Keratinocyte (primary cell): Measurements from ENCODE around the gene KRR1. TPM values are rescaled to one million over a fixed set of nuclear protein-coding genes. Genes with fewer than 3 reads are reported as not detected.

Source experiments
- DNase-seq: peaks from one replicate; pipeline ENCODE4 v3.0.0-alpha.2; 2011; ENCODE audit warnings: low read depth, missing footprints, low spot score
- FAIRE-seq: peaks from 2 replicates; lab custom pipeline; 2011; peaks lifted over from hg19 to GRCh38; lab: Jason Lieb, UNC
- H2AFZ ChIP-seq: 2 replicates; pipeline ENCODE4 v1.6.0; 2012; ENCODE audit warnings: low read length, control low read depth, inconsistent platforms; ENCODE audit not compliant: control insufficient read depth
- H3K27ac ChIP-seq: 2 replicates; pipeline ENCODE4 v1.5.1; 2011; ENCODE audit warnings: low read length; ENCODE audit not compliant: control insufficient read depth, insufficient read depth
- H3K27me3 ChIP-seq: 3 replicates; pipeline ENCODE4 v1.6.0; 2011; ENCODE audit warnings: low read length; ENCODE audit not compliant: control insufficient read depth, insufficient read depth; ENCODE audit errors: extremely low read depth
- H3K36me3 ChIP-seq, 2 experiments: 2 replicates in 1 of 2; 3 replicates in 1 of 2; pipeline ENCODE4 v1.5.1; 2011; ENCODE audit warnings: low read length in 2 of 2, mild to moderate bottlenecking in 1 of 2; ENCODE audit not compliant: control insufficient read depth in 2 of 2, insufficient read depth in 2 of 2; ENCODE audit errors: extremely low read depth in 1 of 2
- H3K4me1 ChIP-seq: 3 replicates; pipeline ENCODE4 v1.5.1; 2011; ENCODE audit warnings: low read length; ENCODE audit not compliant: control insufficient read depth, insufficient read depth; ENCODE audit errors: extremely low read depth
- H3K4me2 ChIP-seq: 3 replicates; pipeline ENCODE4 v1.6.0; 2011; ENCODE audit warnings: low read depth, low read length; ENCODE audit not compliant: control insufficient read depth, insufficient read depth; ENCODE audit errors: extremely low read depth
- H3K4me3 ChIP-seq, 3 experiments: fragments of 200-600 bp in 1 of 3; sonication (generic) in 1 of 3; 2 replicates in 2 of 3; 3 replicates in 1 of 3; pipeline ENCODE4 v1.5.1; 2011 to 2016; ENCODE audit warnings: low read length in 3 of 3, mild to moderate bottlenecking in 3 of 3, control low read depth in 2 of 3, inconsistent platforms in 1 of 3, low read depth in 1 of 3, mixed read lengths in 1 of 3, mixed run types in 1 of 3, moderate library complexity in 1 of 3; ENCODE audit not compliant: control insufficient read depth in 2 of 3, insufficient read depth in 2 of 3; ENCODE audit errors: extremely low read depth in 1 of 3
- H3K79me2 ChIP-seq: 2 replicates; pipeline ENCODE4 v1.6.0; 2012; ENCODE audit warnings: low read length; ENCODE audit not compliant: control insufficient read depth, insufficient read depth
- H3K9ac ChIP-seq: 3 replicates; pipeline ENCODE4 v1.6.0; 2011; ENCODE audit warnings: low read length; ENCODE audit not compliant: control insufficient read depth, insufficient read depth; ENCODE audit errors: extremely low read depth
- H3K9me1 ChIP-seq: 3 replicates; pipeline ENCODE4 v1.6.0; 2011; ENCODE audit warnings: low read length; ENCODE audit not compliant: control insufficient read depth, insufficient read depth; ENCODE audit errors: extremely low read depth
- H3K9me3 ChIP-seq: 2 replicates; pipeline ENCODE4 v1.5.1; 2012; ENCODE audit warnings: low read depth, low read length; ENCODE audit not compliant: control insufficient read depth
- H4K20me1 ChIP-seq: 3 replicates; pipeline ENCODE4 v1.6.0; 2011; ENCODE audit warnings: low read length; ENCODE audit not compliant: control insufficient read depth, insufficient read depth; ENCODE audit errors: extremely low read depth
- CTCF ChIP-seq, 3 experiments: IDR thresholded peaks in 1 of 3; conservative IDR thresholded peaks in 1 of 3; optimal IDR thresholded peaks in 1 of 3; 2 replicates in 2 of 3; 3 replicates in 1 of 3; pipeline versions ENCODE3 to v1.5.1; 2011; ENCODE audit warnings: low read length in 3 of 3, mild to moderate bottlenecking in 3 of 3, moderate library complexity in 2 of 3, control low read depth in 1 of 3, inconsistent platforms in 1 of 3; ENCODE audit not compliant: insufficient read depth in 2 of 3; ENCODE audit errors: extremely low read depth in 1 of 3
- EZH2 ChIP-seq: IDR thresholded peaks from one replicate; pipeline ENCODE4 v1.6.1; 2012; ENCODE audit warnings: inconsistent platforms, mild to moderate bottlenecking, low read length, moderate library complexity
- dilution Hi-C: fragments of 300-500 bp; cut with MboI; formaldehyde crosslinking; loops from one replicate; pipeline ENCODE4 v1.7.0; 2020; ENCODE audit warnings: low sequenced_read_pairs; ENCODE audit not compliant: extremely low pct_ligation_motif_present
- polyA plus RNA-seq, 5 experiments: library from polyadenylated mRNA; depleted of rRNA in 3 of 5; stranded (reverse) in 3 of 5; stranded (forward) in 1 of 5; unstranded in 1 of 5; fragments of >200 nt; gene quantifications; 1 replicate in 1 of 5; 2 replicates in 3 of 5; 3 replicates in 1 of 5; pipeline versions ENCODE4 v1.2.1 to v1.2.3, GENCODE V29; 2011 to 2012; ENCODE audit warnings: missing spikeins in 2 of 5, low read depth in 1 of 5, low replicate concordance in 1 of 5

KRR1 gene
- polyA plus RNA-seq, 1 donor (not counting 4 experiments of a cell fraction or from before 2014, with no cell fraction given) = 74.7 TPM

- Histone ChIP-seq H2AFZ (no peak overlapping the region), H3K27me3 (no peaks in the 10 kb centered on the region), H3K9me1 (no peaks in the 10 kb centered on the region), H3K4me2 (peak overlapping the region; percentile 28), H3K9ac (no peak overlapping the region), H4K20me1 (no peaks in the 10 kb centered on the region), H3K4me3 (no peak overlapping the region), H3K27ac (no peak overlapping the region), H3K4me1 (peaks cover 15% of the 10 kb centered on the region), H3K36me3 (no peaks in the 10 kb centered on the region), H3K9me3 (no peaks in the 10 kb centered on the region), H3K79me2 (no peaks in the 10 kb centered on the region)
- TF ChIP-seq EZH2 (no peak), CTCF (optimal IDR thresholded peaks at IDR 0.05 in 1 of 3, IDR thresholded peaks at IDR 0.05 in 1 of 3, conservative IDR thresholded peaks at IDR 0.05 in 1 of 3; ENCODE audit: extremely low read depth in 1 of 3, insufficient read depth in 2 of 3, low read length in 3 of 3) (no peak)
- FAIRE-seq (no peak), DNase-seq (no peak)
- dilution Hi-C loops = no loop called here
Observed at GRCh38 chr12:75489187-75489586, 22.2 kb downstream of the KRR1 start.

GRCh38 chr12:75488553-75488952, 22.9 kb downstream of the KRR1 start:
- no peak for DNase-seq
- dilution Hi-C loops = no loop called here
- no peak for TF ChIP-seq EZH2
- TF ChIP-seq CTCF (optimal IDR thresholded peaks at IDR 0.05 in 1 of 3, IDR thresholded peaks at IDR 0.05 in 1 of 3, conservative IDR thresholded peaks at IDR 0.05 in 1 of 3; ENCODE audit: extremely low read depth in 1 of 3, insufficient read depth in 2 of 3, low read length in 3 of 3) = peak; percentile 20 to 57 (median 45)
- Histone ChIP-seq H3K36me3 (no peaks in the 10 kb centered on the region), H3K9me3 (no peaks in the 10 kb centered on the region), H3K79me2 (no peaks in the 10 kb centered on the region), H3K4me3 (no peak overlapping the region), H2AFZ (no peak overlapping the region), H3K9me1 (no peaks in the 10 kb centered on the region), H3K27ac (no peak overlapping the region), H3K27me3 (no peaks in the 10 kb centered on the region), H3K9ac (no peak overlapping the region), H3K4me2 (no peak overlapping the region), H4K20me1 (no peaks in the 10 kb centered on the region), H3K4me1 (peaks cover 15% of the 10 kb centered on the region)
- no peak for FAIRE-seq
